ENCODE data around the gene SYT2.

DNA sequence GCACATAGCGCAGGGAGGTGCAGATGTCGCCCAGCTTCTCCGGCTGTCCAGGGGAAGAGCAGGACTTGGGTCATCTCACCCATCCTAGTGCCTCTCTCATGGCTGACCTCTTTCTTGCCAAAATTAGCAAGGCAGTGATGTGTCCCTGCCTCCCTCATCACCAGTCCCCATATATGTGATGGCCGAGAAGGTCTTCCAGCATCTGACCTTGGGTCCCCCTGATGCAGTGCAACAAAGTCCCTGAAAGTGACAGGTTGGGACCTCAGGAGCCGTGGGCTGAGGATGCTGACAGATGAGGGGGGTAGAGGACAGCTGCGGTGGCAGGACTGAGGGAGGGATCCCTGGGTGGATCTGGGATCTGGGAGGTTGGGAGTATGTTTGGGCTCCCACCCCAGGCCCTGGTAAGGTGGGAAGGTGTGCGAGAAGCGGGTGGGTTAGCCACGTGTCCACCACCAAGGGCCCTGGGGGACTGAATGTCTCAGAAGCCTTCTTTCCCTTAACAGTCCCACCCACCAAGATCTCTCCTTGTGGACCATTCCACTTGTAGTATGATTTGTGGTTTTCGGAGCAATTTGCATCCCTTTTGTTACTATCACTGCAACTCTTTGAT lies 109.7 kb downstream of the SYT2 start:
- TF ChIP-seq, protein P1, sequence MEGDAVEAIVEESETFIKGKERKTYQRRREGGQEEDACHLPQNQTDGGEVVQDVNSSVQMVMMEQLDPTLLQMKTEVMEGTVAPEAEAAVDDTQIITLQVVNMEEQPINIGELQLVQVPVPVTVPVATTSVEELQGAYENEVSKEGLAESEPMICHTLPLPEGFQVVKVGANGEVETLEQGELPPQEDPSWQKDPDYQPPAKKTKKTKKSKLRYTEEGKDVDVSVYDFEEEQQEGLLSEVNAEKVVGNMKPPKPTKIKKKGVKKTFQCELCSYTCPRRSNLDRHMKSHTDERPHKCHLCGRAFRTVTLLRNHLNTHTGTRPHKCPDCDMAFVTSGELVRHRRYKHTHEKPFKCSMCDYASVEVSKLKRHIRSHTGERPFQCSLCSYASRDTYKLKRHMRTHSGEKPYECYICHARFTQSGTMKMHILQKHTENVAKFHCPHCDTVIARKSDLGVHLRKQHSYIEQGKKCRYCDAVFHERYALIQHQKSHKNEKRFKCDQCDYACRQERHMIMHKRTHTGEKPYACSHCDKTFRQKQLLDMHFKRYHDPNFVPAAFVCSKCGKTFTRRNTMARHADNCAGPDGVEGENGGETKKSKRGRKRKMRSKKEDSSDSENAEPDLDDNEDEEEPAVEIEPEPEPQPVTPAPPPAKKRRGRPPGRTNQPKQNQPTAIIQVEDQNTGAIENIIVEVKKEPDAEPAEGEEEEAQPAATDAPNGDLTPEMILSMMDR (conservative IDR thresholded peaks at IDR 0.05 in 1 of 2, IDR thresholded peaks at IDR 0.05 in 1 of 2; ENCODE audit: low read depth in 1 of 2, low read length in 2 of 2), result no peak
- no peak for TF ChIP-seq EZH2 (IDR thresholded peaks at IDR 0.05; ENCODE audit: low read length, missing control alignments)
